HG02759 (cell line): Measurements from ENCODE around the gene HELZ.
A peak's percentile ranks its signal among the peaks of the same experiment; 100 is the strongest.

Experiments
- ATAC-seq: cut with Tn5 transposase; IDR thresholded peaks from one replicate; pipeline ENCODE4 v1.9.1; 2021; ENCODE audit warnings: mild to moderate bottlenecking, moderate library complexity; ENCODE audit not compliant: unreplicated experiment

Gene HELZ

GRCh38 chr17:67238991-67239390 is 6.0 kb downstream of the HELZ start:
- ATAC-seq, result no peak

GRCh38 chr17:67232441-67232840 is 12.6 kb downstream of the HELZ start:
- no peak for ATAC-seq

GRCh38 chr17:67229109-67229955 is 15.7 kb downstream of the HELZ start:
- no peak for ATAC-seq

GRCh38 chr17:67227488-67227887 is 17.5 kb downstream of the HELZ start:
- no peak for ATAC-seq

- no peak for ATAC-seq
These were observed 19.7 kb downstream of the HELZ start for GRCh38 chr17:67225316-67225715.

- no peak for ATAC-seq
These were observed 20.3 kb downstream of the HELZ start for GRCh38 chr17:67224736-67225135.

- ATAC-seq, result no peak
These were observed 21.1 kb downstream of the HELZ start for GRCh38 chr17:67223924-67224323.

- no peak for ATAC-seq
These were observed 23.7 kb downstream of the HELZ start for GRCh38 chr17:67221062-67221998.

GRCh38 chr17:67218385-67218950 is 26.5 kb downstream of the HELZ start:
- no peak for ATAC-seq

GRCh38 chr17:67217446-67217845 is 27.6 kb downstream of the HELZ start:
- no peak for ATAC-seq

- ATAC-seq, result no peak
These were observed 28.2 kb downstream of the HELZ start for GRCh38 chr17:67216578-67217320.

- ATAC-seq, result peak; percentile 40
These were observed 29.0 kb downstream of the HELZ start for GRCh38 chr17:67215991-67216421.

GRCh38 chr17:67212714-67213417 is 32.1 kb downstream of the HELZ start:
- ATAC-seq, result no peak

GRCh38 chr17:67212231-67212630 is 32.8 kb downstream of the HELZ start:
- ATAC-seq, result no peak

- ATAC-seq, result no peak
These were observed 33.3 kb downstream of the HELZ start for GRCh38 chr17:67211742-67212141.

GRCh38 chr17:67210915-67211314 is 34.1 kb downstream of the HELZ start:
- ATAC-seq, result no peak

GRCh38 chr17:67208232-67208631 is 36.8 kb downstream of the HELZ start:
- no peak for ATAC-seq

- ATAC-seq, result no peak
These were observed 41.2 kb downstream of the HELZ start for GRCh38 chr17:67203818-67204217.

- no peak for ATAC-seq
These were observed 42.5 kb downstream of the HELZ start for GRCh38 chr17:67202503-67202902.

GRCh38 chr17:67200727-67201301 is 44.2 kb downstream of the HELZ start:
- ATAC-seq, result no peak
